Lower leg skin (tissue), 4 donors: ENCODE data around the gene DAB1. TPM values are rescaled to one million over a fixed set of nuclear protein-coding genes. Genes with fewer than 3 reads are reported as not detected.

Experiments used
- DNase-seq, 2 donors: peaks; one replicate each; pipeline ENCODE4 v3.0.0-alpha.2; 2019; ENCODE audit warnings: low spot score in 2 of 2
- H3K4me3 ChIP-seq: fragments of 200-600 bp; sonication (generic); 2 replicates; pipeline ENCODE4 v1.5.1; 2017; ENCODE audit warnings: mild to moderate bottlenecking, low read depth; ENCODE audit not compliant: poor library complexity, severe bottlenecking
- POLR2A ChIP-seq, 2 donors: fragments of 450-650 bp; IDR thresholded peaks; one replicate each; pipeline ENCODE4 v1.6.1; 2016 to 2017; ENCODE audit warnings: antibody characterized with exemption in 2 of 2, mild to moderate bottlenecking in 1 of 2, moderate library complexity in 1 of 2
- WGBS, 2 donors: methylation state at CpG; one replicate each; pipeline ENCODE4 v1.1.5; 2018; 5-methylcytosine and 5-hydroxymethylcytosine counted together
- intact Hi-C: fragments of 100-400 bp; cut with DNase I; formaldehyde crosslinking; loops from one replicate; pipeline ENCODE4 v1.15.0; 2023; ENCODE audit warnings: low total_unique reads
- total RNA-seq, 4 donors: library from RNA; depleted of rRNA; stranded (reverse); fragments of >200 nt; gene quantifications; one replicate each; pipeline ENCODE4 v1.1.0, GENCODE V29; 2016
- TF ChIP-seq, protein P1 (sequence below), 3 donors: fragments of 450-650 bp; IDR thresholded peaks; one replicate each; pipeline ENCODE4 v1.5.1; 2016; ENCODE audit warnings: antibody characterized with exemption in 3 of 3, mild to moderate bottlenecking in 3 of 3, moderate library complexity in 2 of 3

DAB1 gene
- total RNA-seq, 4 donors from 2014 or later = 0.58 TPM; not detected in 3

DNA sequence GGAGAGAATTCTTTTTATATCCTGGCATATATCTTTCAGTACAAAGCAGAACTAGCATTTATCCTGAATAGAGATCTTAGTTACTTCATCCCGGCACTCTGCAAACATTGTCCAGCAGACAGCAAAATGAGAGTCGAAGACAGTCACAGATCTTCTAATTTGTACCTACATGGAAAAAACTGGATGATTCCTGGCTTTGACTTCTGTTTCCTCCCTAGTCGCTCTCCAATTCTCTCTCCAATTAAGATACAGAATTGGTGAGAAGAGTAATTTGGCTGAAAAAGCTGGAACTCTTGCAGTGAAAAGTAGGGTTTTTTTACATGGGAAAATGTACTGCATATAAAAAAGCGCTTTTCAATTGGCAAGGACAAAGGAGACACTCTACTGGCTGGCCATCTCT lies 307.0 kb downstream of the DAB1 start:
- intact Hi-C loops = no loop called here
- 70 to 84% methylated on average over 4 of the region's 4 CpGs for WGBS, 2 donors

DNA sequence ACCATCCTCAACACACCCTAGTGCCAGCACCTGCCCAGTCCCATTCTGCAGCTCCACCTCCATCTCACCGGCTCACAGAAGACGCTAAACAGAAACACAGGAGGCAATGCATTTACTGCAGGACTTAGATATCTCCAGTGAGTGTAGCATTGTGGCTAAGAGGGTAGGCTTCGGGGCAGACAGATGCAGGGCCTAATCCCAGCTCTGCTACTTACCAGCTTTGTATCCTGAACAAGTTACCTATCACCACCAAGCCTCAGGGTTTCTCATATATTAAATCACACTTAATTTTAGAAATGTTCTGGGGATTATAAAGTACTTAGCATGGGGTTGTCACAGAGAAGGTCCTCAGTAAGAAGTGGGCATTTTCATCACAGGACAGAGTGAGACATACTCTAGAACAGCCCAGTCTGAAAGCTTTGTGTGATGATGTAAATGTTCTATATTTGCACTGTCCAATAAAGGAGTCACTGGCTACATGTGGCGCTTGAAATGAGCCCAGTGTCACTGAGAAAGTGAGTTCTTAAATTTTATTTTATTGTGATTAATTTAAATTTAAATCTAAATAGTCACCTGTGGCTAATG lies 308.7 kb downstream of the DAB1 start:
- 92 to 93% methylated on average over 4 of the region's 4 CpGs for WGBS, 2 donors
- no peak for TF ChIP-seq POLR2A (IDR thresholded peaks at IDR 0.05)
- TF ChIP-seq, protein P1, sequence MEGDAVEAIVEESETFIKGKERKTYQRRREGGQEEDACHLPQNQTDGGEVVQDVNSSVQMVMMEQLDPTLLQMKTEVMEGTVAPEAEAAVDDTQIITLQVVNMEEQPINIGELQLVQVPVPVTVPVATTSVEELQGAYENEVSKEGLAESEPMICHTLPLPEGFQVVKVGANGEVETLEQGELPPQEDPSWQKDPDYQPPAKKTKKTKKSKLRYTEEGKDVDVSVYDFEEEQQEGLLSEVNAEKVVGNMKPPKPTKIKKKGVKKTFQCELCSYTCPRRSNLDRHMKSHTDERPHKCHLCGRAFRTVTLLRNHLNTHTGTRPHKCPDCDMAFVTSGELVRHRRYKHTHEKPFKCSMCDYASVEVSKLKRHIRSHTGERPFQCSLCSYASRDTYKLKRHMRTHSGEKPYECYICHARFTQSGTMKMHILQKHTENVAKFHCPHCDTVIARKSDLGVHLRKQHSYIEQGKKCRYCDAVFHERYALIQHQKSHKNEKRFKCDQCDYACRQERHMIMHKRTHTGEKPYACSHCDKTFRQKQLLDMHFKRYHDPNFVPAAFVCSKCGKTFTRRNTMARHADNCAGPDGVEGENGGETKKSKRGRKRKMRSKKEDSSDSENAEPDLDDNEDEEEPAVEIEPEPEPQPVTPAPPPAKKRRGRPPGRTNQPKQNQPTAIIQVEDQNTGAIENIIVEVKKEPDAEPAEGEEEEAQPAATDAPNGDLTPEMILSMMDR (IDR thresholded peaks at IDR 0.05) = no peak
- no peak for DNase-seq
- intact Hi-C loops = no loop called here
- no peak overlapping the region for H3K4me3 ChIP-seq

More for the DNA sequence above, 307.0 kb downstream of the DAB1 start:
- DNase-seq = no peak
- H3K4me3 ChIP-seq = no peak overlapping the region
- TF ChIP-seq, protein P1 (IDR thresholded peaks at IDR 0.05) = no peak
- no peak for TF ChIP-seq POLR2A (IDR thresholded peaks at IDR 0.05)

- no peak for DNase-seq
- intact Hi-C loops = no loop called here
- TF ChIP-seq, protein P1 (IDR thresholded peaks at IDR 0.05) = no peak
- no peak for TF ChIP-seq POLR2A (IDR thresholded peaks at IDR 0.05)
- 84 to 90% methylated on average over 2 of the region's 2 CpGs for WGBS, 2 donors
- no peak overlapping the region for H3K4me3 ChIP-seq
These were observed 311.7 kb downstream of the DAB1 start for GRCh38 chr1:57112148-57112547.

- TF ChIP-seq, protein P1 (IDR thresholded peaks at IDR 0.05) = no peak
- TF ChIP-seq POLR2A (IDR thresholded peaks at IDR 0.05) = no peak
- no peak overlapping the region for H3K4me3 ChIP-seq
- DNase-seq = no peak
- WGBS, 2 donors = 59 to 83% methylated on average over 2 of the region's 2 CpGs
- intact Hi-C loops = no loop called here
These were observed 312.7 kb downstream of the DAB1 start for GRCh38 chr1:57111175-57111574.

DNA sequence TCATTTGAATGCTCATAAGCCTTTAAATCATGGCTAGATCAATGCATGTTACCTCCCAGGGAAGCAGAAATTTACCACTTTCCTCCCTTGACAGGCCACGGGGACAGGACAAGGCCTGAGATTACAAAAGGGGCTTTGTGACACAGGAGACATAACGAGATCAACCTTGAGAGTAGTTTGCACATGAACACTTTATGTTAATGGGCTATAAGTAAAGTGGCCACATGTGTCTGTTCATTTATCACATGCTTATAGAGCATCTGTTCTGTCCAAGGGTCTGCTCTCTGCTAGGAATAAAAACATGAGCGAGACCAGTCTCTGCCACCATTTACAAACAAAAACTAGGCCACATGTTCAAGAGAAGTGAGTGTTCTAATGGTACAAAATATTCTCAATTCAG lies 314.0 kb downstream of the DAB1 start:
- DNase-seq = no peak
- intact Hi-C loops = no loop called here
- TF ChIP-seq POLR2A (IDR thresholded peaks at IDR 0.05) = no peak
- TF ChIP-seq, protein P1 (IDR thresholded peaks at IDR 0.05) = no peak
- no peak overlapping the region for H3K4me3 ChIP-seq
- WGBS, 2 donors = 64 to 69% methylated on average over 3 of the region's 3 CpGs

- intact Hi-C loops = no loop called here
- no peak overlapping the region for H3K4me3 ChIP-seq
- no peak for DNase-seq
- no peak for TF ChIP-seq POLR2A (IDR thresholded peaks at IDR 0.05)
- TF ChIP-seq, protein P1 (IDR thresholded peaks at IDR 0.05) = no peak
- WGBS, 2 donors = 41 to 53% methylated on average over 1 of the region's 1 CpG
These were observed 314.6 kb downstream of the DAB1 start for GRCh38 chr1:57109247-57109646.
